Measurements from ENCODE around the gene NPY4R2.
"Not testable (repeated sequence)": the region's sequence is repeated elsewhere in the genome, so short reads cannot be mapped to it uniquely, and the experiment has no call there.

NPY4R2 gene, protein sequence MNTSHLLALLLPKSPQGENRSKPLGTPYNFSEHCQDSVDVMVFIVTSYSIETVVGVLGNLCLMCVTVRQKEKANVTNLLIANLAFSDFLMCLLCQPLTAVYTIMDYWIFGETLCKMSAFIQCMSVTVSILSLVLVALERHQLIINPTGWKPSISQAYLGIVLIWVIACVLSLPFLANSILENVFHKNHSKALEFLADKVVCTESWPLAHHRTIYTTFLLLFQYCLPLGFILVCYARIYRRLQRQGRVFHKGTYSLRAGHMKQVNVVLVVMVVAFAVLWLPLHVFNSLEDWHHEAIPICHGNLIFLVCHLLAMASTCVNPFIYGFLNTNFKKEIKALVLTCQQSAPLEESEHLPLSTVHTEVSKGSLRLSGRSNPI

GRCh38 chr10:47918475-47918874 lies at the start of gene NPY4R2:
Gene NPY4R2 (plus strand): TSS chr10:47918662. CDS start chr10:47921988, 3,326 bp downstream.
- not testable (repeated sequence) for DNase-seq (ENCODE audit: low read depth in 2 of 2)

DNA sequence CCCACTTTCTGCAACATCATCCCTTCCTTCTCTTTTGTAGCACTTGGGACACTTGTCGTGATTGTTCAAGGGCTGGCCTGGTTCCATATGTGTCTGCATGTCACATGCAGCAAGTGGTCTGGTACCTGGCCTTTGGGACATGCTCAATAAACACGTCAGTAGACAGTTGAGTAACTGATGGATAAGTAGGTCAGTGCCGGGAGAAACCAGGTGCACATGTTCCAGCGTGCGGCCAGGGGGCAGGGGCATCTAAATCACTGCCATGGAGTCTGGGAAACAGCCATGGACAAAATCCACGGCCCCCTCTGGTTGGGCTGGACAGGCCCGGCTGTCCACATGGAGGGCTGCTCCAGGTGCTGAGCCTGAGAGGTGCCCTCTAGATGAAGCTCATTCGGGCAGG lies 47.6 kb upstream of the NPY4R2 start:
- DNase-seq (ENCODE audit: low read depth in 2 of 2) = not testable (repeated sequence)

DNA sequence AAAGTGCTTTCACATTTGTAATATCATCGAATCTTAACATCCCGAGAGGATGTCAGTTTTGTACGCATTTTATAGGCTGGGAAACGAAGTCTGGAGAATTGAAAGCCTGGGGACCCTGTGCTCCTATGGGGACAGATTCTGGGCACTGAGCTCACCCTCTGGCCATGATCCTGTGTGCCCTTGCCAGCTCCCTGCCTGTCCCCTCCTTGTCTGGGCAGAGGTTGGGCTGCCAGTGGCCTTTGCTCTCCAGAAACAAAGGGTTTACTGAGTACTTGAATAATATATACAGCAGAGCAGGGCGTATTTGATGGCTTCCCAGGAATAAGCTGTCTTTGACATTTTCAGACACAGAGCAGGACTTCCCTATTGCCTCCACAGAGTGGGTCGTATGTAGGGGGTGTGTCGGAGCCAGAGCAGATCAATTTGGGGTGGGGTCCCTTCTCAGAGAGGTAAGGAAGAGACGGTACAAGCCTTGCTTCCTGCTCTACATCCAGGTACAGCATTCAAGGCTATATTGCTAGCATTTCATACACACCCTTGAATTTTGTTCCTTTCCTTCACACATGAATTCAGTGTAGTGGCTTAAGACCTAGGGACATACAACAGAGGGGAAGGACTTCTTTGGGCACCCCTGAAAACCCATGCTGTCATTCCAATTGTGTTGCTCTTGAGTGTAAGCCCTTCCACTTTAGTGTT lies 46.8 kb upstream of the NPY4R2 start:
- not testable (repeated sequence) for DNase-seq (ENCODE audit: low read depth in 2 of 2)

DNA sequence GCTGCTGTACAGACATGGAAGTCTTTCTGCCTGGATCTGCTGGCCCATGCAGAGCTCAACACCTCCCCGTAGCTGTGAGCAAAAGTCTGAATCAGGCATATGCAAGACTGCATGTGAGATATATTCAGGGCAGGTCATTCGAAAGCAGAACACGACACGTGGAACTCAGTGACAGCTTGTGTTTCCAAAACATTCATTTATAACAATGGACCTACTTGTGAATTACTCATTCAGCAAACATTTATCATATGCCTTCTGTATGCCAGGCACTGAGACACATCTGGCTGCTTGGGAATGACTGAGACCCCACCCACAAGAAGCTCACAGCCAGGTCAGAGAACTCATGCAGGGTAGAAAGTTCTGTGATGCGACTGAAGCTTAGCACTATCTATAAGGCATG lies 46.2 kb upstream of the NPY4R2 start:
- not testable (repeated sequence) for DNase-seq (ENCODE audit: low read depth in 2 of 2)

DNA sequence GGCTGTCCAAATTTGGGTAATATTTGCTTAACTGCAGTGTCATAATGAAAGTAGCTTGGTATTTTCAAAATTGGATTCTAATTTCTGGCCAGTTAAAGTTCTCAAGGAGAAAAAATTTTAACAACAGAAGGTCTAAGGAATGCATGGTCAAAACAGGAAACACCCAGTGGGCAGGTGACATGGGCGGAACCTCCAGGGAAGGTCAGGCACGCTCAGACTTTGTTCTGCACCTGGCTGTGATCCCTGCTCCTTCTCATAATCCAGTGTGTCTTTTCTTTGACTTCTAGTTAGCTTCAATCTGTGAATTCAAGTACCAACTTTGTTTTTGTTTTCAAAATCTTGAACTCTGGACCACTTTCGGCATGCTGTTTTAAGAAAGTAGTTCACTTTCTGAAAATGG lies 34.2 kb upstream of the NPY4R2 start:
- DNase-seq (ENCODE audit: low read depth in 2 of 2) = not testable (repeated sequence)

GRCh38 chr10:47884934-47885333 lies 33.5 kb upstream of the NPY4R2 start:
- DNase-seq (ENCODE audit: low read depth in 2 of 2) = not testable (repeated sequence)

DNA sequence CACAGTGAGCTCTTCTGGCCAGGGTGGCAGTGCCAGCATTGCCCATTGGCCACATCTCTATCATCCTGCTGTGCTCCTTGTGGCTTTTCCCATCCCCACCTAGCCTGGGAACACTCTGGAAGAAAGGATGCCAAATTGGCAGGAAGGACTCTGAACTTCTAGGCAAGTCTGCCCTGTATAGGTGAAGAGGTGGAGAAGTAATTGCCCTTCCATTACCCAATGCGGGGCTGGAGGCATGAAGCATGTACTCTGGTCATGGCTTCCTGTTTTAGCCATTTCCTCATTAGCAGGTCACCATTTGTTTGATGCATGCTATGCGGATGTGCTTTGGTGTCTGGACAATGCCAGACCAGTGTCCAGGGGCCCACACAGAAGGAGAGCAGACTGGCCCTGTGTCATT lies 32.1 kb upstream of the NPY4R2 start:
- not testable (repeated sequence) for DNase-seq (ENCODE audit: low read depth in 2 of 2)

GRCh38 chr10:47886827-47887226 lies 31.6 kb upstream of the NPY4R2 start:
- DNase-seq (ENCODE audit: low read depth in 2 of 2) = not testable (repeated sequence)

DNA sequence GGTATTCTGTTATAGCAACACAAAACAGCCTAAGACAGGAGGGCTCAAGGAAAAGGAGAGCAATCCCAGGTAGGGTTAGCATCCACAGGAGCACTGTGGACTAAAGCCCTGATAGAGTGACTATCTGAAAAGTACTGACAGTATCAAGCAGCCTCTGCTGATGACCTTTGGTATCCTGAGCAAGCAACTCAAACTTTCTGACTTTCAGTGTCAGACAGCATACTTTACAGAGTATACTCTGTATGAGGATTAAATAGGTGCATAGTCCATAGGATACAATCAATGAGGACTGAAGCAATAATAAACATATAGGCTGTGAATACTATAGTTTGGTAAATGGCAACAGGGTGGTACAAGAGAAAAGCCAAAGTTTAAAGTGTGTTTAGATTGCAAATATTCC lies 27.7 kb upstream of the NPY4R2 start:
- DNase-seq (ENCODE audit: low read depth in 2 of 2) = not testable (repeated sequence)

GRCh38 chr10:47892494-47893261 lies 25.8 kb upstream of the NPY4R2 start:
- DNase-seq (ENCODE audit: low read depth in 2 of 2) = not testable (repeated sequence)

- not testable (repeated sequence) for DNase-seq (ENCODE audit: low read depth in 2 of 2)
Observed at GRCh38 chr10:47894571-47894970, 23.9 kb upstream of the NPY4R2 start.

- not testable (repeated sequence) for DNase-seq (ENCODE audit: low read depth in 2 of 2)
Observed at GRCh38 chr10:47897813-47898212, 20.6 kb upstream of the NPY4R2 start.

GRCh38 chr10:47909333-47909732 lies 9.1 kb upstream of the NPY4R2 start:
- DNase-seq (ENCODE audit: low read depth in 2 of 2) = not testable (repeated sequence)

- not testable (repeated sequence) for DNase-seq (ENCODE audit: low read depth in 2 of 2)
Observed at GRCh38 chr10:47910486-47910885, 8.0 kb upstream of the NPY4R2 start.

DNA sequence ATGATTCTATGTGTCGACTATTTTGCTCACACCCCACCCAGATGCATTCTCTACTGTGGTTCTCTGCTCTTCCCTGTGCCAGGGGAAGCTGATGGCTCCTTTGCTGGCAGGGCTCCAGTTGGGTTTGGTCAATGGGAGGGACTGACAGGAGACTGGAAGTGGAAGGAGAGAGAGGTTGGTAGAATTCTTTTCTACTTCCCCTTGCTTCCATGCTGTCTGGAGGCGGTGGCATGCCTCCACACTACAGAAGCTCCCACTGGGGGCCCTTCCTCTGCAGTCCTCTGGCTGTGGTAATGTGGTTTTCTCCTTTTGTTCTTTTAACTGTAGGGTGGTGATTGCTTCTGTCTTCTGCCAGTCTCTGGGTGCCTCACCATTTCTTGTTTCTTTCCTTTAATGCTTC lies 4.4 kb upstream of the NPY4R2 start:
- not testable (repeated sequence) for DNase-seq (ENCODE audit: low read depth in 2 of 2)

DNA sequence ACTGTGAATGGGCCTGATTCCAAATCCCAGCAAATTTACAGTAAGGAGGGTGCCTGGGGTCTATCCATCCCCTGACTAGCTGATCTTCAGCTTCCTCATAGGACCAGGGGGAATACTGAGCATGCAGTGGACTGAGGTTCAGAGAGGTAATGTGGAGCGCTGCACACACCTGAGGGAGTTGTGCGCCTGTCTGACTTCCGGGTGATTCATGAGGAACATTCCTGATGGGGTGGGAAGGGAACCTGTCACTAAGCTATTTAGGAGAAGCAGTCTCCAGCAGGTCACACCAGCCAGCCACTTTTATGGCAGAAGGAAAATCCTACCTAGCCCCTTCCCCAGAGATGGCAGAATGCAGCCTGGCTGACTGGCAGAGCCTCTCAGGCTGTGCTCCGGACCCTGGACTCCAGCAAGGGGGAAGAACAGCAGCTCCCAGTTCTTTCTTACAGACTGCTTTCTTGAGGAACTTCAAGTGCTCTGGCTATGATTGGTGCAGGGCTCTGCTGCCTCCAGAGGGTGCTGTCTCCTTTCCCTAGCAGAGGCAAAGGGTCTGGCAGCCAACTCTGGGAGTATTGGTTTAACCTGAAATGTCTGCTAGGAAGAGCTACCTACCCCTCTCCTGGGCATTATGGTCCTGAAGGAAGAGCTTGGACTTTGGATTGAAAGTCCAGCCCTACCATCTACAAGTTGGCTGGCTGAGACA lies 2.5 kb upstream of the NPY4R2 start:
- not testable (repeated sequence) for DNase-seq (ENCODE audit: low read depth in 2 of 2)

- not testable (repeated sequence) for DNase-seq (ENCODE audit: low read depth in 2 of 2)
Observed at GRCh38 chr10:47920610-47921009, 2.1 kb downstream of the NPY4R2 start.

GRCh38 chr10:47922503-47922902 lies 4.0 kb downstream of the NPY4R2 start:
- not testable (repeated sequence) for DNase-seq (ENCODE audit: low read depth in 2 of 2)

GRCh38 chr10:47924628-47925027 lies 6.2 kb downstream of the NPY4R2 start:
- DNase-seq (ENCODE audit: low read depth in 2 of 2) = not testable (repeated sequence)

GRCh38 chr10:47927147-47927916 lies 8.9 kb downstream of the NPY4R2 start:
- DNase-seq (ENCODE audit: low read depth in 2 of 2) = not testable (repeated sequence)

DNA sequence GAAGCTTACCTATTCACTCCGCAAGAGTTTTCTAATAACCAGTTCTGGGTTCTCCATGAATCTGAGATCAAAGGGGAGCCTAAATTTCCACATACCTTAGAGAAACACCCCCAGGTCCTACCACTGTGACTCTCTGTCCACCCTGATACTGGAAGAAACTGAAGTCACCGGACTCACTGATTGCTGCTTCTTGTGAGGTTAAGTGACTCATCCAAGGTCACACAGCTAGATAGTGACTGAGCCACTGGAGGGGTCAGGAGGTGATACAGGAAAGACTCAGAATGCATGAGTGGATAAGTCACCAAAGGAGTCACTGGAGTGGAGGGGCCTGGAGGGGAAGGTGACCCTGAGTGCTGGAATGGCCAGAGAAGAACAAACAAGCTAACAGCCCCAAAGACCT lies 9.8 kb downstream of the NPY4R2 start:
- DNase-seq (ENCODE audit: low read depth in 2 of 2) = not testable (repeated sequence)
